Upper lobe of left lung (tissue), 6 donors: Measurements from ENCODE around the gene EGFR. TPM values are rescaled to one million over a fixed set of nuclear protein-coding genes. Genes with fewer than 3 reads are reported as not detected.

Source experiments
- ATAC-seq, 2 donors: fragments of 200-7000 bp; cut with Tn5 transposase; one replicate each; pipeline ENCODE4 v1.9.1; 2022; ENCODE audit warnings: mild to moderate bottlenecking in 2 of 2, moderate library complexity in 2 of 2; ENCODE audit not compliant: low FRiP score in 2 of 2
- DNase-seq, 2 donors: peaks; one replicate each; pipeline ENCODE4 v3.0.0-alpha.2; 2019 to 2020
- H3K27ac ChIP-seq, 4 donors: fragments of 200-600 bp; sonication (generic); one replicate each; pipeline ENCODE4 v1.5.1; 2016 to 2019
- H3K27me3 ChIP-seq, 4 donors: fragments of 200-600 bp; sonication (generic); one replicate each; pipeline ENCODE4 v1.5.1; 2017 to 2019
- H3K36me3 ChIP-seq, 4 donors: fragments of 200-600 bp; sonication (generic); one replicate each; pipeline ENCODE4 v1.5.1; 2016 to 2019
- H3K4me1 ChIP-seq, 4 donors: fragments of 200-600 bp; sonication (generic); one replicate each; pipeline ENCODE4 v1.5.1; 2018 to 2019
- H3K4me3 ChIP-seq, 4 donors: fragments of 200-600 bp; sonication (generic); one replicate each; pipeline ENCODE4 v1.5.1; 2017 to 2019; ENCODE audit warnings: mild to moderate bottlenecking in 2 of 4, moderate library complexity in 1 of 4
- H3K9me3 ChIP-seq, 4 donors: fragments of 200-600 bp; sonication (generic); one replicate each; pipeline ENCODE4 v1.5.1; 2018 to 2019
- CTCF ChIP-seq, 6 experiments: fragments of 450-650 bp in 4 of 6; fragments of 200-600 bp in 2 of 6; sonication (generic) in 2 of 6; IDR thresholded peaks; one replicate each; pipeline ENCODE4 v1.5.1; 2016 to 2019; ENCODE audit warnings: antibody characterized with exemption in 6 of 6
- EP300 ChIP-seq, 4 donors: sonication (generic); formaldehyde crosslinking; IDR thresholded peaks; one replicate each; pipeline ENCODE4 v1.5.1; 2017; ENCODE audit warnings: antibody characterized with exemption in 4 of 4, control low read depth in 2 of 4
- POLR2A ChIP-seq, 4 donors: fragments of 450-650 bp; IDR thresholded peaks; one replicate each; pipeline ENCODE4 v1.5.1; 2016 to 2017; ENCODE audit warnings: antibody characterized with exemption in 4 of 4, mild to moderate bottlenecking in 2 of 4
- POLR2AphosphoS5 ChIP-seq, 2 donors: sonication (generic); formaldehyde crosslinking; IDR thresholded peaks; one replicate each; pipeline ENCODE4 v1.5.1; 2017; ENCODE audit warnings: antibody characterized with exemption in 2 of 2
- WGBS, 2 donors: methylation state at CpG; one replicate each; pipeline ENCODE4 v1.1.5; 2017 to 2018; 5-methylcytosine and 5-hydroxymethylcytosine counted together
- total RNA-seq, 6 donors: library from RNA; depleted of rRNA in 4 of 6; stranded (reverse); fragments of >200 nt in 4 of 6; gene quantifications; one replicate each; pipeline versions ENCODE4 v1.1.0 to v1.2.1, GENCODE V29; 2016 to 2021
- donor health status: DM: no; HTN: no; CAD: no; lungs with moderate emphysema.
- donor health status: DM: no; HTN: yes; CAD: no; lungs with severe emphysema.

Gene EGFR
- total RNA-seq, 6 donors from 2014 or later, result 58.7 to 110 (median 93.2) TPM

- no peak for DNase-seq
Measured at GRCh38 chr7:55154096-55154495, 135.3 kb downstream of the EGFR start.

GRCh38 chr7:55155351-55156117 lies 136.7 kb downstream of the EGFR start:
- 91 to 92% methylated on average over 24 of the region's 24 CpGs for WGBS, 2 donors
- no peak for ATAC-seq
- peak in 1 of 2 donors; percentile 65 for DNase-seq
- peaks cover 0 to 97% (median 62%) of the 10 kb centered on the region in 4 donors for H3K36me3 ChIP-seq
- H3K9me3 ChIP-seq, result no peaks in the 10 kb centered on the region
- H3K27me3 ChIP-seq, result no peaks in the 10 kb centered on the region
- peaks cover 0 to 4% (median 0%) of the 10 kb centered on the region in 4 donors for H3K4me1 ChIP-seq
- TF ChIP-seq CTCF (IDR thresholded peaks at IDR 0.05) (no peak), EP300 (IDR thresholded peaks at IDR 0.05) (no peak), POLR2AphosphoS5 (IDR thresholded peaks at IDR 0.05) (no peak), POLR2A (IDR thresholded peaks at IDR 0.05) (no peak)
- no peak overlapping the region for H3K4me3 ChIP-seq
- H3K27ac ChIP-seq, result no peak overlapping the region

More at GRCh38 chr7:55154096-55154495, 135.3 kb downstream of the EGFR start:
- Histone ChIP-seq H3K36me3 (peaks cover 0 to 86% (median 58%) of the 10 kb centered on the region in 4 donors), H3K4me1 (peaks cover 0 to 4% (median 0%) of the 10 kb centered on the region in 4 donors), H3K9me3 (no peaks in the 10 kb centered on the region), H3K27me3 (no peaks in the 10 kb centered on the region), H3K27ac (no peak overlapping the region), H3K4me3 (no peak overlapping the region)
- TF ChIP-seq POLR2AphosphoS5 (IDR thresholded peaks at IDR 0.05) (no peak), EP300 (IDR thresholded peaks at IDR 0.05) (no peak), CTCF (IDR thresholded peaks at IDR 0.05) (no peak), POLR2A (IDR thresholded peaks at IDR 0.05) (no peak)
- WGBS, 2 donors, result 71 to 98% methylated on average over 1 to 4 of the region's 10 CpGs
- ATAC-seq, result no peak

DNA sequence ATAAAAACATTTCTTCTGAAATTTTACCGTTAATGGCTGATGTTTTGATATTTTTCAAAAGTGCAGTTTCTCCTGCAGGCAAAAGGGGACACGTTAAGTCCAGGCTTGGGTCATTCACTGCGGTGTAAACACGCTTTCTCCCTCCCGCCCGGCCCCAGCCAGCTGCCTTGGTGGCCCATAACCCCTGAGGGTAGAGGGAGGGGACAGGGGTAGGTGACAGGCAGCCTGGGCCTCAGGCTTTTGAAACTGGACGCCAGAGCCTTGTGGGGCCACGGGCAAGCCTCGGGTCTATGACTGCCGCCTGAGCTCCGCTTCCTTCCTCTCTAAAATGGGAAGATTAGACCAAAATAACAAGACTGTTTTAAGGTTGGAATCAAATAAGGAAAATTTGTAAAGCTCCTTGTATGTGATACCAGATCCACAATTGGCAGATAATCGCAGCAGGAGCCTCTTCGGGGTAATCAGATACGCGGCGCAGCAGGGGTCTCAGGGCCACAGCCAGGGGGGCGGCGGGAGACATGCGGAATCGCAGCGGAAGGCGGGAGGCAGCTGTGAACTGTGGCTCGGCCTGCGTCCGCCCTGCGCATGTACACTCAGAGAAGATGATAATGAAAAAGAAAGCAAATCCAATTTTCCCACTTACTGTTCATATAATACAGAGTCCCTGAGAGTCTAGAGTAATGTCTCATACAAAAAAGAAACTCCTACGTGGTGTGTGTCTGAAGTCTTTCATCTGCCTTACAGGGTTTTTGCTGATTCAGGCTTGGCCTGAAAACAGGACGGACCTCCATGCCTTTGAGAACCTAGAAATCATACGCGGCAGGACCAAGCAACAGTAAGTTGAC lies 138.3 kb downstream of the EGFR start:
- Histone ChIP-seq H3K4me3 (no peak overlapping the region), H3K27me3 (no peaks in the 10 kb centered on the region), H3K4me1 (peaks cover 0 to 4% (median 0%) of the 10 kb centered on the region in 4 donors), H3K36me3 (peaks cover 0 to 99% (median 66%) of the 10 kb centered on the region in 4 donors), H3K27ac (peak overlapping the region in 1 of 4 donors; percentile 1), H3K9me3 (no peaks in the 10 kb centered on the region)
- DNase-seq (peak in 1 of 2 donors; percentile 71), ATAC-seq (peak in 1 of 2 donors; percentile 20)
- 73 to 80% methylated on average over 29 to 30 of the region's 30 CpGs for WGBS, 2 donors
- TF ChIP-seq POLR2AphosphoS5 (IDR thresholded peaks at IDR 0.05) (no peak), POLR2A (IDR thresholded peaks at IDR 0.05) (no peak), EP300 (IDR thresholded peaks at IDR 0.05) (no peak), CTCF (IDR thresholded peaks at IDR 0.05) (no peak)

- ATAC-seq (no peak), DNase-seq (no peak)
- Histone ChIP-seq H3K36me3 (peaks cover 0 to 99% (median 61%) of the 10 kb centered on the region in 4 donors), H3K4me3 (no peak overlapping the region), H3K27me3 (no peaks in the 10 kb centered on the region), H3K27ac (no peak overlapping the region), H3K9me3 (no peaks in the 10 kb centered on the region), H3K4me1 (no peaks in the 10 kb centered on the region)
- WGBS, 2 donors, result 77 to 91% methylated on average over 8 of the region's 8 CpGs
- TF ChIP-seq POLR2A (IDR thresholded peaks at IDR 0.05) (no peak), CTCF (IDR thresholded peaks at IDR 0.05) (no peak), POLR2AphosphoS5 (IDR thresholded peaks at IDR 0.05) (no peak), EP300 (IDR thresholded peaks at IDR 0.05) (no peak)
Measured at GRCh38 chr7:55157764-55158105, 138.9 kb downstream of the EGFR start.
